Cardiac fibroblast (primary cell): ENCODE data around the gene C19orf25.
A peak's percentile ranks its signal among the peaks of the same experiment; 100 is the strongest.
"Not testable (repeated sequence)": the region's sequence is repeated elsewhere in the genome, so short reads cannot be mapped to it uniquely, and the experiment has no call there.

Experiments
- DNase-seq, 2 donors: peaks; one replicate each; pipeline versions ENCODE4 v3.0.0 to v3.0.0-alpha.2; 2010; ENCODE audit warnings: low read depth in 2 of 2
- H3K4me3 ChIP-seq, 2 donors: replicated peaks in 1 of 2; 1 replicate in 1 of 2; 2 replicates in 1 of 2; pipeline ENCODE4 v1.5.1; 2011; ENCODE audit warnings: low read depth in 2 of 2, low read length in 2 of 2, mild to moderate bottlenecking in 2 of 2, moderate library complexity in 1 of 2
- TF ChIP-seq, protein P1 (sequence below): IDR thresholded peaks from one replicate; pipeline ENCODE4 v1.5.1; 2011; ENCODE audit warnings: low read depth, mild to moderate bottlenecking, low read length, inconsistent platforms

Gene C19orf25

DNA sequence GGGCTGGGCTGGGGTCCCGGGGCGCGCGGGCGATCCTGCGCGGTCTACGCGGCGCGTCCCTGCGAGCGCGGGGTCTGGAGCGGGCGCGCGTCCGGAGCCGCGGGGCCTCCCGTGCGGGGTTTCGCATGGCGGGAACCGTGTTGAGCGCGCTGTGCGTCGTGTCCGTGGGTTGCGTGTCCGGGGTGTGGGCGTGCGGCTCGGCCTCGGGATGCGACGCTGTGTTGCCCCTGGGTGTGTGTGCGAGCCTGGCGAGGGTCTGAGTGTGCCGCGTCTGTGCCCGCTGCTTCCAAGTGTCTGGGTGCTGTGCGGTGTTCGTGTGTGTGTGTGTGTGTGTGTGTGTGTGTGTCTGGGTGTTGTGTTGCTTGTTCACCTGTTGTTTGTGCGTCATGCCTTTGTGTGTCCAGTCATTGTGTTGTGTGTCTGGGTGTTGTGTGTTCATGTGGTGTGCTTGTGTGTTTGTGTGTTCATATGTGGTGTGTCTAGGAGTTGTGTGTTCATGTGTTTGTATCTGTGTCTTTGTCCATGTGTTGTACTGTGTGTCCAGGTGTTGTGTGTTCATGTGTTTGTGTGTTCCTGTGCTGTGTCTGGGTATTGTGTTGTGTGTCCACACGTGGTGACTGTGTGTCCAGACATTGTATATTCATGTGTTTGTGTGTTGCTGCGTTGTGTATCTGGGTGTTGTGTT lies 45.4 kb upstream of the C19orf25 start:
- TF ChIP-seq, protein P1, sequence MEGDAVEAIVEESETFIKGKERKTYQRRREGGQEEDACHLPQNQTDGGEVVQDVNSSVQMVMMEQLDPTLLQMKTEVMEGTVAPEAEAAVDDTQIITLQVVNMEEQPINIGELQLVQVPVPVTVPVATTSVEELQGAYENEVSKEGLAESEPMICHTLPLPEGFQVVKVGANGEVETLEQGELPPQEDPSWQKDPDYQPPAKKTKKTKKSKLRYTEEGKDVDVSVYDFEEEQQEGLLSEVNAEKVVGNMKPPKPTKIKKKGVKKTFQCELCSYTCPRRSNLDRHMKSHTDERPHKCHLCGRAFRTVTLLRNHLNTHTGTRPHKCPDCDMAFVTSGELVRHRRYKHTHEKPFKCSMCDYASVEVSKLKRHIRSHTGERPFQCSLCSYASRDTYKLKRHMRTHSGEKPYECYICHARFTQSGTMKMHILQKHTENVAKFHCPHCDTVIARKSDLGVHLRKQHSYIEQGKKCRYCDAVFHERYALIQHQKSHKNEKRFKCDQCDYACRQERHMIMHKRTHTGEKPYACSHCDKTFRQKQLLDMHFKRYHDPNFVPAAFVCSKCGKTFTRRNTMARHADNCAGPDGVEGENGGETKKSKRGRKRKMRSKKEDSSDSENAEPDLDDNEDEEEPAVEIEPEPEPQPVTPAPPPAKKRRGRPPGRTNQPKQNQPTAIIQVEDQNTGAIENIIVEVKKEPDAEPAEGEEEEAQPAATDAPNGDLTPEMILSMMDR, result no peak
- no peak for DNase-seq
- no peak overlapping the region for H3K4me3 ChIP-seq

DNA sequence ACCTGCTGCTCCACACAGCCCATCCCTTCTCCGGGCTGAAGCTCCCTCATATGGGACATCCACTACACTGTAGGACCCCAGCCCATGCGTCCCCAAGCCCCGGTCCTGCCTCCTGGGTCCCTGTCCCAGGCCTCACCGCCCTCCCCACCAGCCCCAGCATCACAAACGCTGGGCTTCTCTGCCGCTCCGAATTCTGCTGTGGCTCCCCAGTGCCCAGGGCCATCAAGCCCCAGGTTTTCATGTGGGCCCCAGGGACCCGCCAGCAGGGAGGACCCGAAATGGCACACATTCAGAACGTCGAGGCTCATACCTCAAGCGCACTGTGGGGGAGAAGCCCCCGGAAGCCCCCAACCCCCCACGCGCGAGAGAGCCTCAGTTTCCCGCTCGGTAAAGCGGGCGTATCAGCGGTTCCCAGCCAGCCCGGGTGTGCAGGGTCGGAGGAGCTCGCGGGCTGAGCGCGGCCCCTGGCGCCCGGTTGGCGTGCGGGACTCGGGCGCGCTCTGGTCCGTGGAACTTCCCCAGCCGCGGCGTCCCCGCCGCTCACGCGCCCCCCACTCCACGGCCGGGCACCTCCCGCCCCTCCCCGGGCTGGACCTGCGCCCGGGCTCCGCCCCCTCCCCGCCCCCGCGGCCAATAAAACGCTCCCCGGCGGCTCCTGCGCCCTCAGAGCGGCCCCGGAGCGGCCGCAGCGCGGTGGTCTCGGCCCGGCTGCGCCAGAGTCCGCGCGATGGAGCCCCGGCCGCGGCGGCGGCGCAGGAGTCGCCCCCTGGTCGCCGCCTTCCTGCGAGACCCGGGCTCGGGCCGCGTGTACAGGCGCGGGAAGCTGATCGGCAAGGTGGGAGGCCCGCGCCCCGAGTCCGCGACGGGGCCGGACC lies 44.6 kb upstream of the C19orf25 start, which contains the start of gene PLK5:
Gene PLK5 (plus strand): TSS at position 666 of the 875 bp plus-strand sequence. CDS start 2,920 bp downstream, outside the sequence.
- no peak for DNase-seq
- TF ChIP-seq, protein P1, result no peak
- no peak within 1 kb of the TSS for H3K4me3 ChIP-seq

DNA sequence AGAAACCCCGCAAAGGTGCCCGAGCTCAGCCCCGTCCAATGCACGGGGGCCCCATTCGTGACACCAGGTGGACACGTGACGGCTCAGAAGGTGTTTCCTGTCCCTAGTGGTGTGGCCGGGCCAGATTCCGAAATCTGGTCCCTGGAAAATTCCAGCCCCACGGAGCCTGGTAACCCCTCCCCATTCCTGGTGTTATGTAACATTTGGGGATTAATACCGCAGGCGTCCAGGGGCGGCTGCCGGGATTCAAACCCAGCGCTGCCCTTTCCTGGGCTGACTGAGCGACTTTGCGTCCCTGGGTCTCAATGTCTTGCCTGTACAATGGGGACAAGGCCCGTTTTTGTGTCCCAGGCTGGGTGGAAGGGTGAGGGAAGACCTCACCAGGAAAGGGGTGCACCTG lies 43.8 kb upstream of the C19orf25 start:
- DNase-seq, result no peak
- TF ChIP-seq, protein P1, result no peak
- H3K4me3 ChIP-seq, result no peak overlapping the region

DNA sequence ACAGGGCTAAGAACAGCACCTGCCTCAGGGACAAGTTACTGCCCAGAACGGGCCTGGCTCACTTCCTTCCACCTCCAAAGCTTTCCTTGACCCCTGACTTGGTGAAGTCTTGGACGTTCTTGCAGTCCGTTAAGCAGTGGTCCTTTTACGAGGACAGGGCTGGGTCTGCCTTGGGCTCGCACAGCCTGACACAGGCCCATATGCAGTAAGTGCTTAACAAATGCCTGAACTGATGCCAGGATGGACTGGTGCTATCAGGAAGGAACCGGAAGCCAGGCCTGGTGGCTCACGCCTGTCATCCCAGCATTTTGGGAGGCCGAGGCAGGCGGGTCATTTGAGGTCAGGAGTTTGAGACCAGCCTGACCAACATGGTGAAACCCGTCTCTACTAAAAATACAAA lies 43.0 kb upstream of the C19orf25 start:
- no peak overlapping the region for H3K4me3 ChIP-seq
- TF ChIP-seq, protein P1, result no peak
- DNase-seq, result peak in 1 of 2 donors; percentile 38

DNA sequence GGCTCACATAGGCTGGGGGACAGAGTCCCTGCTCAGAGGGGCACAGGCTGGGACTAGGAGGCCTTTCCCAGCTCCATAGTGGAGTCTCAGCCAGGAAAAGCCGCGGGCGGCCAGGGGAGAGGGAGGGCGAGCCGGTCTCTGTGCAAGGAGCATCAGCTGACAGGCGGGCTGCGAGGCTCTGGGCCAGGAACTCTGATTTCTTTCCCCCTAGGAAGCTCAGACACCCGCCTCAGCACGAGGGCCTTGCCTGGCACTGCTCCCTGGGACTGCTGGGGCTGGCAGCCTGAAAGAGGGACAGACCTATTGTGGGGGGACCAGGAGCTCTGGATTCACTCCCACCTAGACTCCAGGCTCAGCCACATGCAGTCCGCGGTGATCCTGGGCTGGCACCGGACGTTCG lies 42.6 kb upstream of the C19orf25 start:
- no peak overlapping the region for H3K4me3 ChIP-seq
- DNase-seq, result peak in 1 of 2 donors; percentile 47
- TF ChIP-seq, protein P1, result no peak

DNA sequence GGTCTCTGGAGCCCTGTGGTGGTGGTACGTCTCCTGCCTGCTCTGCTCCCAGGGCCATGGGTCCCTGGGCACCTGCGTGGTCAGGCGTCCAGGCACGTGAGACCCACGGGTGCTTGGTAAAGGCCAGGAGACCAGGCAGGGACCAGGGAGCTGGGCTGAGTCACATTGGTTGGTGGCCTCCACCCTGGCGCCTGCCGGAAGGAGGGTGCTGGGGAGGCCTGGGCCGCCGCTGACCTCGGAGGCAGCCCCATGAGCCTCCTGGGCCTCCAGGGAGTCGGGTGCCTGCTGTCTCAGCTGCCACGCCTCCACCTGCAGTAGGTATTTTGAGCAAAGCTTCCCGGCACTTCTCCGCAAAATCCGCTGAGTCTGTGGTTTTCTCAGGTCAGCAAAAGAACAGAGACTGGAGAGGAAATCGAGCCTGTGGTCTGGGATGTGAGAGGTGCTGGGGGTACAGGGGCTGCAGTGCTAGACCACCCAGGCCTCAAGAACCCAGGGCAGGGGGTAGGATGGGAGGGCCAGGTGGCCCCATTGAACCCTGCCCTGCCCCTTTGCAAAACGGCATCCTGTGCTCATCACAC lies 41.3 kb upstream of the C19orf25 start:
- no peak for DNase-seq
- no peak overlapping the region for H3K4me3 ChIP-seq
- TF ChIP-seq, protein P1, result no peak

DNA sequence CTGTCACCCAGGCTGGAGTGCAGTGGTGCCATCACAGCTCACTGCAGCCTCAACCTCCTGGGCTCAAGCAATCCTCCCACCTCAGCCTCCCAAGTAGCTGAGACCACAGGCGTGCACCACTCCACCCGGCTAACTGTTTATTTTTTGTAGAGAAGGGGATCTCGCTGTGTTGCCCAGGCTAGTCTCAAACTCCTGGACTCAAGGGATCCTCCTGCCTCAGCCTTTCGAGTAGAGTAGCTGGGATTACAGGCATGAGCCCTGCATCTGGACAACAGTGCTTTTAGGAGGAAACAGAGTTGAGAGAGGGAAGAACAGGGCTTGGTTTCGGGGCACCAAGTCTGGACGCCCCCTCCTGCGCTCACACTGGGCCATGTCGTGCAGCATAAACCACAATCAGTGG lies 40.8 kb upstream of the C19orf25 start:
- H3K4me3 ChIP-seq, DNase-seq: not testable (repeated sequence)
